GM12878 (cell line): Measurements from ENCODE around the gene HMCES. TPM values are rescaled to one million over a fixed set of nuclear protein-coding genes. Genes with fewer than 3 reads are reported as not detected.
A peak's percentile ranks its signal among the peaks of the same experiment; 100 is the strongest.

Experiments used
- ATAC-seq: fragments of 200-7000 bp; cut with Tn5 transposase; 3 replicates; pipeline ENCODE4 v1.9.1; 2020; ENCODE audit warnings: mild to moderate bottlenecking, moderate library complexity
- BruUV-seq: library from RNA; stranded (reverse); fragments of 400-500 nt; replicated peaks from 2 replicates; lab custom pipeline; 2021; lab: Mats Ljungman, UMichigan
- CTCF ChIA-PET: fragments of 300-600 bp; sonication (Branson Sonifier 250); formaldehyde crosslinking; extraction: SDS; loops from one replicate; lab custom pipeline; 2021; ENCODE audit warnings: inconsistent platforms; lab: Yijun Ruan, JAX
- POLR2A ChIA-PET: fragments of 350-600 bp; formaldehyde crosslinking; extraction: SDS; loops from one replicate; lab custom pipeline; 2021; ENCODE audit warnings: inconsistent platforms; lab: Charles Lee
- RAD21 ChIA-PET: fragments of 300-600 bp; sonication (Branson Sonifier 250); formaldehyde crosslinking; loops from one replicate; lab custom pipeline; 2023; ENCODE audit warnings: antibody characterized with exemption; ENCODE audit not compliant: unreplicated experiment; lab: Charles Lee
- SMC1A ChIA-PET: fragments of 300-600 bp; sonication (Branson Sonifier 250); formaldehyde crosslinking; loops from one replicate; lab custom pipeline; 2023; ENCODE audit not compliant: unreplicated experiment, uncharacterized antibody; lab: Charles Lee
- DNase-seq: peaks from one replicate; pipeline ENCODE4 v3.0.0-alpha.2; 2011; ENCODE audit warnings: low read depth, low spot score
- FAIRE-seq: peaks from 3 replicates; lab custom pipeline; 2011; peaks lifted over from hg19 to GRCh38; lab: Jason Lieb, UNC
- H2AFZ ChIP-seq: 2 replicates; pipeline ENCODE4 v1.6.0; 2011; ENCODE audit warnings: low read depth, low read length, control low read depth; ENCODE audit not compliant: control insufficient read depth
- H3K27ac ChIP-seq: 2 replicates; pipeline ENCODE4 v1.5.1; 2011; ENCODE audit warnings: control low read depth; ENCODE audit not compliant: control insufficient read depth, insufficient read depth
- H3K27me3 ChIP-seq, 2 experiments: replicated peaks in 1 of 2; 2 replicates each; pipeline versions ENCODE4 v1.6.0 to v1.6.1; 2011; ENCODE audit warnings: low read length in 1 of 2; ENCODE audit not compliant: control insufficient read depth in 2 of 2, insufficient read depth in 2 of 2
- H3K36me3 ChIP-seq, 2 experiments: 2 replicates each; pipeline ENCODE4 v1.5.1; 2011; ENCODE audit warnings: low read length in 1 of 2; ENCODE audit not compliant: control insufficient read depth in 2 of 2, insufficient read depth in 2 of 2
- H3K4me1 ChIP-seq: 2 replicates; pipeline ENCODE4 v1.6.1; 2011; ENCODE audit warnings: mild to moderate bottlenecking, low read length, moderate library complexity, mixed read lengths; ENCODE audit not compliant: control insufficient read depth, insufficient read depth
- H3K4me2 ChIP-seq: 2 replicates; pipeline ENCODE4 v1.6.0; 2011; ENCODE audit warnings: control low read depth; ENCODE audit not compliant: control insufficient read depth, insufficient read depth
- H3K4me3 ChIP-seq: fragments of 200-600 bp; sonication (generic); 2 replicates; pipeline ENCODE4 v1.5.1; 2016
- H3K79me2 ChIP-seq: 2 replicates; pipeline ENCODE4 v1.6.0; 2011; ENCODE audit warnings: low read length; ENCODE audit not compliant: control insufficient read depth, insufficient read depth
- H3K9ac ChIP-seq: 2 replicates; pipeline ENCODE4 v1.8.0; 2011; ENCODE audit warnings: low read length, control low read depth, mixed read lengths; ENCODE audit not compliant: control insufficient read depth, insufficient read depth
- H3K9me3 ChIP-seq: replicated peaks from 3 replicates; pipeline ENCODE4 v1.5.1; 2011; ENCODE audit warnings: mild to moderate bottlenecking, low read length; ENCODE audit not compliant: control insufficient read depth, insufficient read depth
- H4K20me1 ChIP-seq: 2 replicates; pipeline ENCODE4 v1.6.0; 2011; ENCODE audit not compliant: control insufficient read depth, insufficient read depth
- BCL11A ChIP-seq: IDR thresholded peaks from 2 replicates; pipeline ENCODE4 v1.6.1; 2011; ENCODE audit warnings: low read depth, low read length
- CHD2 ChIP-seq: IDR thresholded peaks from 2 replicates; pipeline ENCODE4 v1.6.1; 2011; ENCODE audit warnings: low read depth, low read length, improper control_type of control experiment, borderline replicate concordance
- ETV6 ChIP-seq, 2 experiments: fragments of 450-650 bp in 1 of 2; IDR thresholded peaks in 1 of 2; conservative IDR thresholded peaks in 1 of 2; 2 replicates each; pipeline ENCODE4 v1.6.1; 2014; ENCODE audit warnings: antibody characterized with exemption in 1 of 2, borderline replicate concordance in 1 of 2, low read depth in 1 of 2, mild to moderate bottlenecking in 1 of 2, moderate library complexity in 1 of 2
- FOS ChIP-seq: IDR thresholded peaks from 3 replicates; pipeline ENCODE4 v1.6.1; 2011; ENCODE audit warnings: borderline replicate concordance; ENCODE audit not compliant: insufficient read length; ENCODE audit errors: extremely low read depth
- HDGF ChIP-seq: fragments of 450-650 bp; IDR thresholded peaks from 2 replicates; pipeline ENCODE4 v1.6.1; 2016; ENCODE audit warnings: antibody characterized with exemption
- PAX5 ChIP-seq: IDR thresholded peaks from 2 replicates; pipeline ENCODE4 v1.6.1; 2011; ENCODE audit warnings: low read depth, low read length, borderline replicate concordance
- PKNOX1 ChIP-seq: fragments of 450-650 bp; IDR thresholded peaks from 2 replicates; pipeline ENCODE4 v1.6.1; 2016; ENCODE audit warnings: mild to moderate bottlenecking
- POU2F2 ChIP-seq: IDR thresholded peaks from 3 replicates; pipeline ENCODE4 v1.6.1; 2011; ENCODE audit warnings: low read depth, mild to moderate bottlenecking, low read length, borderline replicate concordance
- RB1 ChIP-seq: fragments of 450-650 bp; formaldehyde crosslinking; IDR thresholded peaks from 2 replicates; pipeline ENCODE4 v1.6.1; 2017; ENCODE audit warnings: mild to moderate bottlenecking, borderline replicate concordance
- RCOR1 ChIP-seq: conservative IDR thresholded peaks from 2 replicates; pipeline ENCODE4 v1.6.1; 2012; ENCODE audit warnings: low read depth, low read length, improper control_type of control experiment
- REST ChIP-seq: IDR thresholded peaks from 2 replicates; pipeline ENCODE4 v1.6.1; 2012; ENCODE audit warnings: mild to moderate bottlenecking, low read depth, low read length
- TCF12 ChIP-seq: IDR thresholded peaks from 2 replicates; pipeline ENCODE4 v1.6.1; 2011; ENCODE audit warnings: low read depth, mild to moderate bottlenecking, low read length
- YBX1 ChIP-seq: fragments of 450-650 bp; IDR thresholded peaks from 2 replicates; pipeline ENCODE4 v1.6.1; 2016; ENCODE audit warnings: antibody characterized with exemption
- YY1 ChIP-seq: IDR thresholded peaks from 2 replicates; pipeline ENCODE4 v1.6.1; 2011; ENCODE audit warnings: low read depth, mild to moderate bottlenecking, low read length
- WGBS: methylation state at CpG from one replicate; pipeline ENCODE4 v1.1.6; 2016; ENCODE audit warnings: low lambda C conversion rate; ENCODE audit not compliant: insufficient replicate concordance, insufficient coverage; ENCODE audit errors: missing lambda C conversion rate; 5-methylcytosine and 5-hydroxymethylcytosine counted together
- in situ Hi-C: fragments of 300-500 bp; cut with MboI; formaldehyde crosslinking; loops from 9 replicates; pipeline ENCODE4 v1.14.3; 2018; ENCODE audit warnings: mixed read lengths
- intact Hi-C: fragments of 100-400 bp; cut with micrococcal nuclease; formaldehyde crosslinking; loops from one replicate; pipeline ENCODE4 v1.14.2; 2022; ENCODE audit not compliant: unreplicated experiment
- polyA plus RNA-seq, 11 experiments: library from polyadenylated mRNA; depleted of rRNA in 4 of 11; unstranded in 6 of 11; stranded (reverse) in 5 of 11; fragments of >200 nt; fragmentation: Nextera tagmentation in 4 of 11; fragmentation: Illumina TruSeq in 1 of 11; extraction: Ambion mirVana in 4 of 11; extraction: Trizol in 1 of 11; gene quantifications; 1 replicate in 1 of 11; 2 replicates in 10 of 11; pipeline versions ENCODE4 v1.2.1 to v1.2.3, GENCODE V29; 2011 to 2016; ENCODE audit warnings: inconsistent platforms in 2 of 11, missing spikeins in 2 of 11, low read depth in 1 of 11
- total RNA-seq, 4 experiments: library from RNA; depleted of rRNA in 3 of 4; stranded (reverse); fragments of >200 nt in 3 of 4; fragmentation: Illumina TruSeq in 1 of 4; extraction: Trizol in 1 of 4; gene quantifications; 2 replicates each; pipeline versions ENCODE4 v1.2.1 to v1.2.3, GENCODE V29; 2013 to 2021
- TF ChIP-seq, protein P1 (sequence below): fragments of 450-650 bp; IDR thresholded peaks from 2 replicates; pipeline ENCODE4 v1.6.1; 2017; ENCODE audit warnings: mild to moderate bottlenecking
- TF ChIP-seq, protein P2 (sequence below): fragments of 450-650 bp; IDR thresholded peaks from 2 replicates; pipeline ENCODE4 v1.6.1; 2018; ENCODE audit warnings: borderline replicate concordance, mild to moderate bottlenecking; ENCODE audit not compliant: partially characterized antibody

HMCES gene
- total and polyA plus RNA-seq, 10 of the 15 experiments (the other 5 are each of a cell fraction or from before 2014, with no cell fraction given): 12.4 to 49.8 (median 27.0) TPM

DNA sequence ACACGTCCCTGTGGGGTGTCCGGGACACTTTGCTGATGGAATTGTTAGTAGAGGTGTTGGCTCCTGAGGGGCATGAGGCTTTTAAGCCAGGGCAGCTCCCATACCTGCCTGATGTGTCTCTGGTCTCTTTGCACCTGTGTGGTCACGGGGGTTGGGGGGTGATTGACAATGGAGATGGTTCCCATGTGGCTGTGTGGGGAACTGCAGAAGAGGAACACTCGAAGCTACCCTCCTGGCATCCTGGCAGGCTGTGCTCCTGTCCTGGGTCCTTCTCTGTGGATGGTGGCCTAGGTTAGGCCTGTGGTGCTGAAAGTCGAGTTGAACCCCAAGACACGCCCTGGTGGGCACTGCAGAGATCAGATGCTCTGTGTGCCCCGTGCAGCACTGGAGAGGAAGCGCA lies 73.4 kb downstream of the HMCES start:
- H2AFZ ChIP-seq: no peak overlapping the region
- H4K20me1 ChIP-seq: no peaks in the 10 kb centered on the region
- ChIA-PET POLR2A (no interaction called here), RAD21 (no interaction called here), SMC1A (no interaction called here), CTCF (no interaction called here)
- peak; percentile 75 for ATAC-seq
- no peaks in the 10 kb centered on the region for H3K9me3 ChIP-seq
- no peak overlapping the region for H3K4me3 ChIP-seq
- no peak overlapping the region for H3K27ac ChIP-seq
- H3K9ac ChIP-seq: no peak overlapping the region
- no peak for DNase-seq
- intact Hi-C loops (no loop called here), in situ Hi-C loops (no loop called here)
- no peaks in the 10 kb centered on the region for H3K4me1 ChIP-seq
- BruUV-seq: no TSS peak
- WGBS: 37% methylated on average over 8 of the region's 8 CpGs
- no peaks in the 10 kb centered on the region for H3K36me3 ChIP-seq
- H3K79me2 ChIP-seq: no peaks in the 10 kb centered on the region
- H3K27me3 ChIP-seq: no peaks in the 10 kb centered on the region; a peak in 2 of 4 replicates
- H3K4me2 ChIP-seq: no peak overlapping the region
- FAIRE-seq: no peak
- no peak for TF ChIP-seq ETV6 (conservative IDR thresholded peaks at IDR 0.05 in 1 of 2, IDR thresholded peaks at IDR 0.05 in 1 of 2; ENCODE audit: borderline replicate concordance in 1 of 2, low read depth in 1 of 2)
- TF ChIP-seq HDGF: no peak
- TF ChIP-seq BCL11A: no peak
- no peak for TF ChIP-seq CHD2
- no peak for TF ChIP-seq TCF12
- TF ChIP-seq, protein P1, sequence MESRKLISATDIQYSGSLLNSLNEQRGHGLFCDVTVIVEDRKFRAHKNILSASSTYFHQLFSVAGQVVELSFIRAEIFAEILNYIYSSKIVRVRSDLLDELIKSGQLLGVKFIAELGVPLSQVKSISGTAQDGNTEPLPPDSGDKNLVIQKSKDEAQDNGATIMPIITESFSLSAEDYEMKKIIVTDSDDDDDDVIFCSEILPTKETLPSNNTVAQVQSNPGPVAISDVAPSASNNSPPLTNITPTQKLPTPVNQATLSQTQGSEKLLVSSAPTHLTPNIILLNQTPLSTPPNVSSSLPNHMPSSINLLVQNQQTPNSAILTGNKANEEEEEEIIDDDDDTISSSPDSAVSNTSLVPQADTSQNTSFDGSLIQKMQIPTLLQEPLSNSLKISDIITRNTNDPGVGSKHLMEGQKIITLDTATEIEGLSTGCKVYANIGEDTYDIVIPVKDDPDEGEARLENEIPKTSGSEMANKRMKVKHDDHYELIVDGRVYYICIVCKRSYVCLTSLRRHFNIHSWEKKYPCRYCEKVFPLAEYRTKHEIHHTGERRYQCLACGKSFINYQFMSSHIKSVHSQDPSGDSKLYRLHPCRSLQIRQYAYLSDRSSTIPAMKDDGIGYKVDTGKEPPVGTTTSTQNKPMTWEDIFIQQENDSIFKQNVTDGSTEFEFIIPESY: no peak
- TF ChIP-seq YBX1: no peak
- TF ChIP-seq FOS: no peak
- no peak for TF ChIP-seq REST
- no peak for TF ChIP-seq RCOR1
- no peak for TF ChIP-seq POU2F2
- TF ChIP-seq PAX5: no peak
- TF ChIP-seq, protein P2, sequence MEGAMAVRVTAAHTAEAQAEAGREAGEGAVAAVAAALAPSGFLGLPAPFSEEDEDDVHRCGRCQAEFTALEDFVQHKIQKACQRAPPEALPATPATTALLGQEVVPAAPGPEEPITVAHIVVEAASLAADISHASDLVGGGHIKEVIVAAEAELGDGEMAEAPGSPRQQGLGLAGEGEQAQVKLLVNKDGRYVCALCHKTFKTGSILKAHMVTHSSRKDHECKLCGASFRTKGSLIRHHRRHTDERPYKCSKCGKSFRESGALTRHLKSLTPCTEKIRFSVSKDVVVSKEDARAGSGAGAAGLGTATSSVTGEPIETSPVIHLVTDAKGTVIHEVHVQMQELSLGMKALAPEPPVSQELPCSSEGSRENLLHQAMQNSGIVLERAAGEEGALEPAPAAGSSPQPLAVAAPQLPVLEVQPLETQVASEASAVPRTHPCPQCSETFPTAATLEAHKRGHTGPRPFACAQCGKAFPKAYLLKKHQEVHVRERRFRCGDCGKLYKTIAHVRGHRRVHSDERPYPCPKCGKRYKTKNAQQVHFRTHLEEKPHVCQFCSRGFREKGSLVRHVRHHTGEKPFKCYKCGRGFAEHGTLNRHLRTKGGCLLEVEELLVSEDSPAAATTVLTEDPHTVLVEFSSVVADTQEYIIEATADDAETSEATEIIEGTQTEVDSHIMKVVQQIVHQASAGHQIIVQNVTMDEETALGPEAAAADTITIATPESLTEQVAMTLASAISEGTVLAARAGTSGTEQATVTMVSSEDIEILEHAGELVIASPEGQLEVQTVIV: no peak
- peak; percentile 43; the same call in 1 of the 2 replicates for TF ChIP-seq PKNOX1
- no peak for TF ChIP-seq RB1
- TF ChIP-seq YY1: no peak
